Measurements from ENCODE around the gene KANK4. TPM values are rescaled to one million over a fixed set of nuclear protein-coding genes. Genes with fewer than 3 reads are reported as not detected.

KANK4 gene
- polyA plus RNA-seq, 1 donor (not counting 4 experiments of a cell fraction or from before 2014, with no cell fraction given), result 0.92 TPM

- no peak overlapping the region for H3K27ac ChIP-seq (ENCODE audit: control insufficient read depth, insufficient read depth, low read length)
- no peaks in the 10 kb centered on the region for H3K9me3 ChIP-seq (ENCODE audit: control insufficient read depth, low read depth, low read length)
- H3K9me1 ChIP-seq (ENCODE audit: control insufficient read depth, extremely low read depth, insufficient read depth, low read length), result no peaks in the 10 kb centered on the region
- no peak overlapping the region for H3K4me3 ChIP-seq (ENCODE audit: control insufficient read depth in 2 of 3, extremely low read depth in 1 of 3, insufficient read depth in 2 of 3, low read depth in 1 of 3, low read length in 3 of 3)
- H2AFZ ChIP-seq (ENCODE audit: control insufficient read depth, low read length), result no peak overlapping the region
- H3K27me3 ChIP-seq (ENCODE audit: control insufficient read depth, extremely low read depth, insufficient read depth, low read length), result peaks cover 6% of the 10 kb centered on the region
- no peaks in the 10 kb centered on the region for H3K4me1 ChIP-seq (ENCODE audit: control insufficient read depth, extremely low read depth, insufficient read depth, low read length)
- H3K36me3 ChIP-seq (ENCODE audit: control insufficient read depth in 2 of 2, extremely low read depth in 1 of 2, insufficient read depth in 2 of 2, low read length in 2 of 2), result no peaks in the 10 kb centered on the region
- dilution Hi-C loops (cut with MboI; ENCODE audit: extremely low pct_ligation_motif_present, low sequenced_read_pairs), result no loop called here
- no peaks in the 10 kb centered on the region for H3K79me2 ChIP-seq (ENCODE audit: control insufficient read depth, insufficient read depth, low read length)
- no peak for DNase-seq (ENCODE audit: low read depth, low spot score)
- H4K20me1 ChIP-seq (ENCODE audit: control insufficient read depth, extremely low read depth, insufficient read depth, low read length), result no peaks in the 10 kb centered on the region
- TF ChIP-seq CTCF (optimal IDR thresholded peaks at IDR 0.05 in 1 of 3, IDR thresholded peaks at IDR 0.05 in 1 of 3, conservative IDR thresholded peaks at IDR 0.05 in 1 of 3; ENCODE audit: extremely low read depth in 1 of 3, insufficient read depth in 2 of 3, low read length in 3 of 3) (no peak), EZH2 (IDR thresholded peaks at IDR 0.05; ENCODE audit: low read length) (no peak)
- no peak overlapping the region for H3K9ac ChIP-seq (ENCODE audit: control insufficient read depth, extremely low read depth, insufficient read depth, low read length)
- no peak overlapping the region for H3K4me2 ChIP-seq (ENCODE audit: control insufficient read depth, extremely low read depth, insufficient read depth, low read depth, low read length)
- no peak for FAIRE-seq
These were observed 47.8 kb upstream of the KANK4 start for GRCh38 chr1:62367005-62367557.

GRCh38 chr1:62364721-62365120 lies 45.5 kb upstream of the KANK4 start:
- no peaks in the 10 kb centered on the region for H3K36me3 ChIP-seq (ENCODE audit: control insufficient read depth in 2 of 2, extremely low read depth in 1 of 2, insufficient read depth in 2 of 2, low read length in 2 of 2)
- H3K4me1 ChIP-seq (ENCODE audit: control insufficient read depth, extremely low read depth, insufficient read depth, low read length), result no peaks in the 10 kb centered on the region
- TF ChIP-seq CTCF (optimal IDR thresholded peaks at IDR 0.05 in 1 of 3, IDR thresholded peaks at IDR 0.05 in 1 of 3, conservative IDR thresholded peaks at IDR 0.05 in 1 of 3; ENCODE audit: extremely low read depth in 1 of 3, insufficient read depth in 2 of 3, low read length in 3 of 3) (no peak), EZH2 (IDR thresholded peaks at IDR 0.05; ENCODE audit: low read length) (no peak)
- no peaks in the 10 kb centered on the region for H3K79me2 ChIP-seq (ENCODE audit: control insufficient read depth, insufficient read depth, low read length)
- FAIRE-seq (no peak), DNase-seq (ENCODE audit: low read depth, low spot score) (no peak)
- no peak overlapping the region for H2AFZ ChIP-seq (ENCODE audit: control insufficient read depth, low read length)
- H3K9me1 ChIP-seq (ENCODE audit: control insufficient read depth, extremely low read depth, insufficient read depth, low read length), result no peaks in the 10 kb centered on the region
- peaks cover 11% of the 10 kb centered on the region for H3K27me3 ChIP-seq (ENCODE audit: control insufficient read depth, extremely low read depth, insufficient read depth, low read length)
- no peak overlapping the region for H3K9ac ChIP-seq (ENCODE audit: control insufficient read depth, extremely low read depth, insufficient read depth, low read length)
- no peak overlapping the region for H3K4me2 ChIP-seq (ENCODE audit: control insufficient read depth, extremely low read depth, insufficient read depth, low read depth, low read length)
- H4K20me1 ChIP-seq (ENCODE audit: control insufficient read depth, extremely low read depth, insufficient read depth, low read length), result no peaks in the 10 kb centered on the region
- dilution Hi-C loops (cut with MboI; ENCODE audit: extremely low pct_ligation_motif_present, low sequenced_read_pairs), result no loop called here
- no peak overlapping the region for H3K27ac ChIP-seq (ENCODE audit: control insufficient read depth, insufficient read depth, low read length)
- no peaks in the 10 kb centered on the region for H3K9me3 ChIP-seq (ENCODE audit: control insufficient read depth, low read depth, low read length)
- no peak overlapping the region for H3K4me3 ChIP-seq (ENCODE audit: control insufficient read depth in 2 of 3, extremely low read depth in 1 of 3, insufficient read depth in 2 of 3, low read depth in 1 of 3, low read length in 3 of 3)

Measured in keratinocyte (primary cell).